ENCODE results near the gene RAB14. TPM values are rescaled to one million over a fixed set of nuclear protein-coding genes. Genes with fewer than 3 reads are reported as not detected.
A peak's percentile ranks its signal among the peaks of the same experiment; 100 is the strongest.

RAB14 gene
- total RNA-seq, 1 experiment from 2014 or later, result 49.5 TPM

- Histone ChIP-seq H3K4me2 (ENCODE audit: low read depth, low read length, poor library complexity, severe bottlenecking) (no peak overlapping the region), H3K4me1 (ENCODE audit: low read length) (no peaks in the 10 kb centered on the region), H3K27ac (ENCODE audit: low read length) (no peak overlapping the region), H3K9me2 (replicated peaks; ENCODE audit: insufficient read depth, low read length) (no peaks in the 10 kb centered on the region), H3K36me3 (ENCODE audit: insufficient read depth, low read length) (peaks cover under 1% of the 10 kb centered on the region; the same call in 1 of the 2 replicates), H3K79me2 (ENCODE audit: low read length) (0 out of 2 replicates have a peak, but pooled peaks cover 3% of the 10 kb centered on the region), H4K20me1 (ENCODE audit: insufficient read depth, low read depth, low read length) (no peaks in the 10 kb centered on the region), H3K9ac (ENCODE audit: low read length) (no peak overlapping the region), H3K27me3 (ENCODE audit: low read length) (no peaks in the 10 kb centered on the region), H3K9me3 (ENCODE audit: low read length) (no peaks in the 10 kb centered on the region), H3K4me3 (ENCODE audit: low read length) (no peak overlapping the region), H2AFZ (ENCODE audit: low read length) (no peak overlapping the region)
- no peak for DNase-seq
Measured at GRCh38 chr9:121226175-121226574, 24.5 kb upstream of the RAB14 start.

- Histone ChIP-seq H3K9ac (ENCODE audit: low read length) (no peak overlapping the region), H3K27me3 (ENCODE audit: low read length) (no peaks in the 10 kb centered on the region), H3K4me3 (ENCODE audit: low read length) (no peak overlapping the region), H4K20me1 (ENCODE audit: insufficient read depth, low read depth, low read length) (no peaks in the 10 kb centered on the region), H2AFZ (ENCODE audit: low read length) (no peak overlapping the region), H3K9me2 (replicated peaks; ENCODE audit: insufficient read depth, low read length) (no peaks in the 10 kb centered on the region), H3K9me3 (ENCODE audit: low read length) (no peaks in the 10 kb centered on the region), H3K4me2 (ENCODE audit: low read depth, low read length, poor library complexity, severe bottlenecking) (no peak overlapping the region), H3K36me3 (ENCODE audit: insufficient read depth, low read length) (no peaks in the 10 kb centered on the region), H3K79me2 (ENCODE audit: low read length) (0 out of 2 replicates have a peak, but pooled peaks cover 3% of the 10 kb centered on the region), H3K27ac (ENCODE audit: low read length) (no peak overlapping the region), H3K4me1 (ENCODE audit: low read length) (no peaks in the 10 kb centered on the region)
- no peak for DNase-seq
Measured at GRCh38 chr9:121225240-121225639, 23.6 kb upstream of the RAB14 start.

- H3K27ac ChIP-seq (ENCODE audit: low read length), result no peak overlapping the region
- no peak overlapping the region for H2AFZ ChIP-seq (ENCODE audit: low read length)
- H3K4me2 ChIP-seq (ENCODE audit: low read depth, low read length, poor library complexity, severe bottlenecking), result no peak overlapping the region
Measured at GRCh38 chr9:121222524-121223171, 21.0 kb upstream of the RAB14 start.

GRCh38 chr9:121221664-121222055 is 20.0 kb upstream of the RAB14 start:
- 0 out of 2 replicates have a peak, but pooled peaks cover 3% of the 10 kb centered on the region for H3K79me2 ChIP-seq (ENCODE audit: low read length)
- no peak overlapping the region for H2AFZ ChIP-seq (ENCODE audit: low read length)
- H3K27me3 ChIP-seq (ENCODE audit: low read length), result no peaks in the 10 kb centered on the region
- H3K9me2 ChIP-seq (replicated peaks; ENCODE audit: insufficient read depth, low read length), result no peaks in the 10 kb centered on the region
- H3K4me2 ChIP-seq (ENCODE audit: low read depth, low read length, poor library complexity, severe bottlenecking), result no peak overlapping the region
- H3K4me1 ChIP-seq (ENCODE audit: low read length), result no peaks in the 10 kb centered on the region
- H3K9me3 ChIP-seq (ENCODE audit: low read length), result no peaks in the 10 kb centered on the region
- H3K36me3 ChIP-seq (ENCODE audit: insufficient read depth, low read length), result no peaks in the 10 kb centered on the region
- H4K20me1 ChIP-seq (ENCODE audit: insufficient read depth, low read depth, low read length), result no peaks in the 10 kb centered on the region
- H3K9ac ChIP-seq (ENCODE audit: low read length), result no peak overlapping the region
- no peak overlapping the region for H3K27ac ChIP-seq (ENCODE audit: low read length)
- no peak for DNase-seq
- no peak overlapping the region for H3K4me3 ChIP-seq (ENCODE audit: low read length)

More at GRCh38 chr9:121222524-121223171, 21.0 kb upstream of the RAB14 start:
- no peaks in the 10 kb centered on the region for H3K9me2 ChIP-seq (replicated peaks; ENCODE audit: insufficient read depth, low read length)
- H3K9me3 ChIP-seq (ENCODE audit: low read length), result no peaks in the 10 kb centered on the region
- no peak overlapping the region for H3K9ac ChIP-seq (ENCODE audit: low read length)
- no peaks in the 10 kb centered on the region for H3K27me3 ChIP-seq (ENCODE audit: low read length)
- no peaks in the 10 kb centered on the region for H3K4me1 ChIP-seq (ENCODE audit: low read length)
- peak; percentile 66 for DNase-seq
- H3K4me3 ChIP-seq (ENCODE audit: low read length), result no peak overlapping the region
- 0 out of 2 replicates have a peak, but pooled peaks cover 3% of the 10 kb centered on the region for H3K79me2 ChIP-seq (ENCODE audit: low read length)
- H3K36me3 ChIP-seq (ENCODE audit: insufficient read depth, low read length), result no peaks in the 10 kb centered on the region
- no peaks in the 10 kb centered on the region for H4K20me1 ChIP-seq (ENCODE audit: insufficient read depth, low read depth, low read length)

- no peak overlapping the region for H3K4me3 ChIP-seq (ENCODE audit: low read length)
- H3K79me2 ChIP-seq (ENCODE audit: low read length), result 0 out of 2 replicates have a peak, but pooled peaks cover 3% of the 10 kb centered on the region
- no peaks in the 10 kb centered on the region for H3K9me2 ChIP-seq (replicated peaks; ENCODE audit: insufficient read depth, low read length)
- H3K9me3 ChIP-seq (ENCODE audit: low read length), result no peaks in the 10 kb centered on the region
- H3K4me1 ChIP-seq (ENCODE audit: low read length), result no peaks in the 10 kb centered on the region
- H3K27ac ChIP-seq (ENCODE audit: low read length), result no peak overlapping the region
- no peaks in the 10 kb centered on the region for H4K20me1 ChIP-seq (ENCODE audit: insufficient read depth, low read depth, low read length)
- no peak overlapping the region for H3K9ac ChIP-seq (ENCODE audit: low read length)
- H2AFZ ChIP-seq (ENCODE audit: low read length), result no peak overlapping the region
- no peaks in the 10 kb centered on the region for H3K36me3 ChIP-seq (ENCODE audit: insufficient read depth, low read length)
- no peaks in the 10 kb centered on the region for H3K27me3 ChIP-seq (ENCODE audit: low read length)
- DNase-seq, result no peak
- H3K4me2 ChIP-seq (ENCODE audit: low read depth, low read length, poor library complexity, severe bottlenecking), result no peak overlapping the region
Measured at GRCh38 chr9:121220996-121221663, 19.5 kb upstream of the RAB14 start.

- Histone ChIP-seq H3K27ac (ENCODE audit: low read length) (no peak overlapping the region), H3K27me3 (ENCODE audit: low read length) (no peaks in the 10 kb centered on the region), H4K20me1 (ENCODE audit: insufficient read depth, low read depth, low read length) (no peaks in the 10 kb centered on the region), H3K9ac (ENCODE audit: low read length) (no peak overlapping the region), H3K79me2 (ENCODE audit: low read length) (0 out of 2 replicates have a peak, but pooled peaks cover 3% of the 10 kb centered on the region), H3K9me3 (ENCODE audit: low read length) (no peaks in the 10 kb centered on the region), H2AFZ (ENCODE audit: low read length) (no peak overlapping the region), H3K9me2 (replicated peaks; ENCODE audit: insufficient read depth, low read length) (no peaks in the 10 kb centered on the region), H3K36me3 (ENCODE audit: insufficient read depth, low read length) (no peaks in the 10 kb centered on the region), H3K4me1 (ENCODE audit: low read length) (no peaks in the 10 kb centered on the region), H3K4me2 (ENCODE audit: low read depth, low read length, poor library complexity, severe bottlenecking) (no peak overlapping the region), H3K4me3 (ENCODE audit: low read length) (no peak overlapping the region)
- no peak for DNase-seq
Measured at GRCh38 chr9:121219530-121219929, 17.9 kb upstream of the RAB14 start.

GRCh38 chr9:121218357-121219027 is 16.8 kb upstream of the RAB14 start:
- H3K4me2 ChIP-seq (ENCODE audit: low read depth, low read length, poor library complexity, severe bottlenecking), result no peak overlapping the region
- no peak overlapping the region for H2AFZ ChIP-seq (ENCODE audit: low read length)

More at GRCh38 chr9:121218357-121219027, 16.8 kb upstream of the RAB14 start:
- Histone ChIP-seq H4K20me1 (ENCODE audit: insufficient read depth, low read depth, low read length) (no peaks in the 10 kb centered on the region), H3K9me2 (replicated peaks; ENCODE audit: insufficient read depth, low read length) (no peaks in the 10 kb centered on the region), H3K4me3 (ENCODE audit: low read length) (no peak overlapping the region), H3K4me1 (ENCODE audit: low read length) (no peaks in the 10 kb centered on the region), H3K9ac (ENCODE audit: low read length) (no peak overlapping the region), H3K79me2 (ENCODE audit: low read length) (0 out of 2 replicates have a peak, but pooled peaks cover 3% of the 10 kb centered on the region), H3K27me3 (ENCODE audit: low read length) (no peaks in the 10 kb centered on the region), H3K27ac (ENCODE audit: low read length) (no peak overlapping the region), H3K36me3 (ENCODE audit: insufficient read depth, low read length) (no peaks in the 10 kb centered on the region), H3K9me3 (ENCODE audit: low read length) (no peaks in the 10 kb centered on the region)
- no peak for DNase-seq
